HUES64 (cell line): Measurements from ENCODE around the gene BHLHA9.
"Not testable (repeated sequence)": the region's sequence is repeated elsewhere in the genome, so short reads cannot be mapped to it uniquely, and the experiment has no call there.

Experiments
- H3K27ac ChIP-seq: 2 replicates; pipeline ENCODE4 v1.7.0; 2013; ENCODE audit warnings: low read depth, low read length, inconsistent platforms
- H3K27me3 ChIP-seq: 2 replicates; pipeline ENCODE4 v1.6.1; 2013; ENCODE audit warnings: mild to moderate bottlenecking, low read length; ENCODE audit not compliant: insufficient read depth
- H3K36me3 ChIP-seq: 2 replicates; pipeline ENCODE4 v1.6.1; 2013; ENCODE audit warnings: mild to moderate bottlenecking, low read length; ENCODE audit not compliant: insufficient read depth
- H3K4me1 ChIP-seq: 2 replicates; pipeline ENCODE4 v1.6.1; 2013; ENCODE audit warnings: mild to moderate bottlenecking, low read length, moderate library complexity; ENCODE audit not compliant: insufficient read depth
- H3K4me3 ChIP-seq: 2 replicates; pipeline ENCODE4 v1.5.1; 2013; ENCODE audit warnings: mild to moderate bottlenecking, low read length, moderate library complexity
- H3K9ac ChIP-seq: 2 replicates; pipeline ENCODE4 v1.6.1; 2013; ENCODE audit warnings: mild to moderate bottlenecking, low read depth, low read length
- H3K9me3 ChIP-seq: 2 replicates; pipeline ENCODE4 v1.6.1; 2013; ENCODE audit warnings: low read depth, low read length; ENCODE audit not compliant: insufficient read depth
- WGBS: fragments of 150-250, 120-280 bp; methylation state at CpG from one replicate; pipeline ENCODE4 v1.1.7; 2013; ENCODE audit warnings: missing lambda C conversion rate; 5-methylcytosine and 5-hydroxymethylcytosine counted together

BHLHA9 gene

DNA sequence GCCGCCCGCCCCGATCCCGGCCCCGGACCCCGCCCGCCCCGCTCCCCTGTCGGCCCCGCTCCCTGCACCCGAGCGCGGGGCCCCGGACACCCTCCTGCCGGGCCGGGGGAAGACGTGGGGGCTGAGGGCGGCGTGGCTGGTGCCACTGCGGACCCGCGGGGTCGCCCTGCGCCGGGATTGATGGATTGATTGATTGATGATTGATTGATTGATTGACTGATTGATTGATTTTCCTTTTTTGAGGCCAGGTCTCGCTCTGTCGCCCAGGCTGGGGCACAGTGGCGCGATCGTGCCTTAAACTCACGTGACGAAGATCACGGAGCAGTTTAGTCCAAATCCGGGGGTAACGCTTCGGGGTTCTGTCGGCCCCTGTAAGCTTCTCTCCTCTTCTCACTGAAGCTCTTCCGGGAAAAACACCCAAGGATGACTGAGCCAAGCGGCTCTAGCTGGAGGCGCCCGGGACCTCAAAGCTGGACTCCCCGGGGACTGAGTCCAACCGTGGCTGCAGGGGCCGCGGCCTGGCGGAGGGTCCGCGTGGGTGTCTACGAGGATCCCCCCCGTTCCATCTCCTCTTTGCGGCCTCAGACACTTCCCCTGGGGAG, 40.2 kb upstream of the BHLHA9 start:
- no peaks in the 10 kb centered on the region for H3K4me1 ChIP-seq
- H3K4me3 ChIP-seq, result peak overlapping the region; percentile 26; the same call in 1 of the 2 replicates
- no peak overlapping the region for H3K27ac ChIP-seq
- no peak overlapping the region for H3K9ac ChIP-seq
- 35% methylated on average over 51 of the region's 51 CpGs for WGBS
- H3K9me3 ChIP-seq, result no peaks in the 10 kb centered on the region
- H3K27me3 ChIP-seq, result peaks cover 76% of the 10 kb centered on the region
- no peaks in the 10 kb centered on the region for H3K36me3 ChIP-seq

DNA sequence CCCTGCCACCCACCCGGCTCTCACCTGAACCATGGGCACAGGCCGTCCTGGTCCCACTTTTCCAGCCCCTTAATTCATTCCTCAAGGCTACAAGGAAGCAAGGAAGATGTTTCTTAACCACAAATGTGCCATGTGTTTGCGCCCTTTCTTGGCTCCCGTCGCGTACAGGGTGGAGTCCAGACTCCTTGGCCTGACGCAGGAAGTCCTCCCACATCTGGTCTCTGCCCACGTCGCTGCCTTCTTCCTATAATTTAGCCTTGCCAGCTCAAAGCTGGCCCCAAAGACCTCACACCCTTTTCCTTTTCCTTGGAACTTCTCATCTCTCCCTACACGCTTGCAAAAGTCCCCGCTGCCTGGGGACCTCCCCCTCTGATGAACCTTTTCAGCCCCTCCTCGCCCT, 38.8 kb upstream of the BHLHA9 start:
- no peaks in the 10 kb centered on the region for H3K9me3 ChIP-seq
- H3K9ac ChIP-seq, result no peak overlapping the region
- WGBS, result 87% methylated on average over 12 of the region's 12 CpGs
- peaks cover 64% of the 10 kb centered on the region for H3K27me3 ChIP-seq
- no peak overlapping the region for H3K27ac ChIP-seq
- no peak overlapping the region for H3K4me3 ChIP-seq
- no peaks in the 10 kb centered on the region for H3K4me1 ChIP-seq
- H3K36me3 ChIP-seq, result no peaks in the 10 kb centered on the region

DNA sequence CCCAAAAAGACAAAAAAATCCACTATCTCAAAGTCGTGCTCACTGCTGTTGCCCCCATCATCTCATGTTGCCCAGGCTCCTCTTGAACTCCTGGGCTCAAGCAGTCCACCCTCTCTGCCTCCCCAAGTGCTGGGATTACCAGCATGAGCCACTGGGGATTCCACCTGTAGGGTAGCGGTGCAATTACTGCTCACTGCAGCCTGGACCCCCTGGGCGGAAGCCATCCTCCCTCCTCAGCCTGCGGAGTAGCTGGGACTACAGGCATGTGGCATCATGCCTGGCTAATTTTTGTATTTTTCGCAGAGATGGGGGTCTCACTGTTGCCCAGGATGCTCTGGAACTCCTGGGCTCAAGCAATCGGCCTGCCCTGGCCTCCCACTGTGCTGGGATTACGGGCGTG, 37.9 kb upstream of the BHLHA9 start:
- H3K9ac ChIP-seq, result no peak overlapping the region
- no peak overlapping the region for H3K4me3 ChIP-seq
- no peaks in the 10 kb centered on the region for H3K9me3 ChIP-seq
- H3K27ac ChIP-seq, result no peak overlapping the region
- WGBS, result 75% methylated on average over 8 of the region's 8 CpGs
- H3K27me3 ChIP-seq, result peaks cover 55% of the 10 kb centered on the region
- H3K4me1 ChIP-seq, result no peaks in the 10 kb centered on the region
- no peaks in the 10 kb centered on the region for H3K36me3 ChIP-seq

DNA sequence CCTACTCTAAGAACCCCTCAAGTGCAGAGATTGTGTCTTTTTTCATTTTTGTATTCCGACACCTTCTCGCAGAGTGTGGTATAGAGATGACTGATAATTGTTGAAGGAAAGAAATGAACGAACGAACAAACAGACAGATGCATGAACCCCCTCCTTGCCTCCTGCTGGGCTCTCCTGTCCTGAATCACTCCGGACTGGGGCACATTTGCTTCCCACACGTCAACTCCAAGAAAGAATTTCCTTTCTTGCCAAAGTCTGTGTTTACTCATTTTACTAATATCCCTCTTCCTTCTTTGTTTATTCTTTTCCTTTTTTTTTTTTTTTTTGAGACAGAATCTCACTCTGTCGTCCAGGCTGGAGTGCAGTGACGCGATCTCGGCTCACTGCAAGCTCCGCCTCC, 37.5 kb upstream of the BHLHA9 start:
- 85% methylated on average over 11 of the region's 11 CpGs for WGBS
- Histone ChIP-seq H3K27ac (no peak overlapping the region), H3K27me3 (peaks cover 50% of the 10 kb centered on the region), H3K9ac (no peak overlapping the region), H3K36me3 (no peaks in the 10 kb centered on the region), H3K9me3 (no peaks in the 10 kb centered on the region), H3K4me1 (no peaks in the 10 kb centered on the region), H3K4me3 (no peak overlapping the region)

GRCh38 chr17:1234455-1234854, 35.8 kb upstream of the BHLHA9 start:
- H3K4me3 ChIP-seq, result no peak overlapping the region
- no peaks in the 10 kb centered on the region for H3K4me1 ChIP-seq
- H3K9ac ChIP-seq, result no peak overlapping the region
- no peak overlapping the region for H3K27ac ChIP-seq
- no peaks in the 10 kb centered on the region for H3K36me3 ChIP-seq
- 93% methylated on average over 4 of the region's 4 CpGs for WGBS
- H3K9me3 ChIP-seq, result no peaks in the 10 kb centered on the region
- peaks cover 34% of the 10 kb centered on the region for H3K27me3 ChIP-seq

DNA sequence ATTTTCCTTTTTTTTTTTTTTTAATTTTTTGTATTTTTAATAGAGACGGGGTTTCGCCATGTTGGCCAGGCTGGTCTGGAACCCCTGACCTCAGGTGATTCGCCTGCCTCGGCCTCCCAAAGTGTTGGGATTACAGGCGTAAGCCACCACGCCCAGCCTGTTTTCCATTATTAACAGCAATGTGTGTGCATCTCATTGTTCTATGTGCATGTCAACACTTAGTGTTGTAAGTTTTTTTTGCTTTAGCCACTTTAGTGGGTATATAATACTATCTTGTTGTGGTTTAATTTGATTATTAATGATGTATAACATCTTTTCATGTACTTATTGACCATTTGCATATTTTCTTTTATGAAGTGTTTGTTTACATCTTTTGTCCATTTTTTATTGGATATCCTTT, 32.8 kb upstream of the BHLHA9 start:
- Histone ChIP-seq H3K27ac (no peak overlapping the region), H3K36me3 (no peaks in the 10 kb centered on the region), H3K27me3 (peaks cover 4% of the 10 kb centered on the region), H3K4me3 (no peak overlapping the region), H3K4me1 (no peaks in the 10 kb centered on the region), H3K9ac (no peak overlapping the region), H3K9me3 (no peaks in the 10 kb centered on the region)
- 99% methylated on average over 6 of the region's 6 CpGs for WGBS

- Histone ChIP-seq H3K4me3 (no peak overlapping the region), H3K9ac (no peak overlapping the region), H3K4me1 (no peaks in the 10 kb centered on the region), H3K27ac (no peak overlapping the region), H3K36me3 (no peaks in the 10 kb centered on the region), H3K27me3 (no peaks in the 10 kb centered on the region), H3K9me3 (no peaks in the 10 kb centered on the region)
- 92% methylated on average over 9 of the region's 11 CpGs for WGBS
Measured at GRCh38 chr17:1239210-1239609, 31.0 kb upstream of the BHLHA9 start.

DNA sequence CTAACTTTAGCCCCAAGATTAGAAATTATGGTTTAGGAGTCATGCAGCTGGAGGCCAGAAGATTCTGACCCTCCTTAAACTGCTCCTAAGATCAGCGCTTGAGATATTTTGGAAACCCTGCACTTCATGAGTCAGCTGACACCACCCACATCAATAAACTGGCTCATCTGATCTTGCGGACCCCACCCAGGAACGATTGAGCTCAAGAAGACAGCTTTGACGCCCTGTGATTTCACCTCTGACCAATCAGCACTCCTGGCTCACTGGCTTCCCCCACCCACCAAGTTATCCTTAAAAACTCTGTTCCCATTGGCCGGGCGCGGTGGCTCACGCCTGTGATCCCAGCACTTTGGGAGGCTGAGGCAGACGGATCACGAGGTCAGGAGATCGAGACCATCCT, 29.8 kb upstream of the BHLHA9 start:
- H3K9ac ChIP-seq, H3K27me3 ChIP-seq: not testable (repeated sequence)
- WGBS, result 79% methylated on average over 11 of the region's 11 CpGs

GRCh38 chr17:1241929-1242328, 28.3 kb upstream of the BHLHA9 start:
- no peak overlapping the region for H3K27ac ChIP-seq
- no peaks in the 10 kb centered on the region for H3K4me1 ChIP-seq
- no peaks in the 10 kb centered on the region for H3K9me3 ChIP-seq
- H3K9ac ChIP-seq, result no peak overlapping the region
- no peak overlapping the region for H3K4me3 ChIP-seq
- WGBS, result 82% methylated on average over 9 of the region's 9 CpGs
- no peaks in the 10 kb centered on the region for H3K27me3 ChIP-seq
- H3K36me3 ChIP-seq, result no peaks in the 10 kb centered on the region

More for the DNA sequence above, 29.8 kb upstream of the BHLHA9 start:
- H3K36me3 ChIP-seq, H3K27ac ChIP-seq, H3K9me3 ChIP-seq, H3K4me1 ChIP-seq, H3K4me3 ChIP-seq: not testable (repeated sequence)

DNA sequence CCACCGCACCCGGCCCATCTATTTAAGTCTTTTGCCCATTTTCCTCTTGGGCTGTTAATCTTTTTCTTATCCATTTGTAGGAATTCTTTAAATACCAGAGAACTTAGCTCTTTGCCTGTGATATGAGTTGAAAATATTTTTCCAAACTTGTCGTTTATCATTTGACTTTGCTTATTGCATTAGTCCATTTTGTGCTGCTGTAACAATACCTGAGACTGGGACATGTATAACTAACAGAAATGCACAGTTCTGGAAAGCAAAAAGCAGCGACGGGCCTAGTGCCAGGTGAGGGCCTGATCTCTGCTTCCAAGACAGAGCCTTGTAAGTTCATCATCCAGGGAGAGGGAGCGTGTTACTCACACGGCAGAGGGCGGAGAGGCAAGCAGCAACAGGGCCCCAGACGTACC, 25.6 kb upstream of the BHLHA9 start:
- WGBS, result 91% methylated on average over 9 of the region's 9 CpGs
- H3K4me1 ChIP-seq, result no peaks in the 10 kb centered on the region
- H3K9me3 ChIP-seq, result no peaks in the 10 kb centered on the region
- no peak overlapping the region for H3K4me3 ChIP-seq
- no peak overlapping the region for H3K27ac ChIP-seq
- H3K27me3 ChIP-seq, result no peaks in the 10 kb centered on the region
- no peak overlapping the region for H3K9ac ChIP-seq
- no peaks in the 10 kb centered on the region for H3K36me3 ChIP-seq

GRCh38 chr17:1251866-1252608, 18.2 kb upstream of the BHLHA9 start:
- Histone ChIP-seq H3K4me1 (no peaks in the 10 kb centered on the region; the same call in 1 of the 2 replicates), H3K27me3 (peaks cover 4% of the 10 kb centered on the region; the same call in 1 of the 2 replicates), H3K27ac (no peak overlapping the region), H3K4me3 (no peak overlapping the region), H3K9ac (no peak overlapping the region), H3K36me3 (no peaks in the 10 kb centered on the region), H3K9me3 (no peaks in the 10 kb centered on the region)
- WGBS, result 74% methylated on average over 12 of the region's 16 CpGs
